GM19239 (cell line): ENCODE data around the gene RNLS.

ENCODE experiments used
- DNase-seq: peaks from one replicate; pipeline ENCODE4 v3.0.0; 2011; ENCODE audit warnings: low spot score; ENCODE audit not compliant: insufficient read length
- FAIRE-seq: peaks from 2 replicates; lab custom pipeline; 2011; peaks lifted over from hg19 to GRCh38; lab: Jason Lieb, UNC

Gene RNLS

DNA sequence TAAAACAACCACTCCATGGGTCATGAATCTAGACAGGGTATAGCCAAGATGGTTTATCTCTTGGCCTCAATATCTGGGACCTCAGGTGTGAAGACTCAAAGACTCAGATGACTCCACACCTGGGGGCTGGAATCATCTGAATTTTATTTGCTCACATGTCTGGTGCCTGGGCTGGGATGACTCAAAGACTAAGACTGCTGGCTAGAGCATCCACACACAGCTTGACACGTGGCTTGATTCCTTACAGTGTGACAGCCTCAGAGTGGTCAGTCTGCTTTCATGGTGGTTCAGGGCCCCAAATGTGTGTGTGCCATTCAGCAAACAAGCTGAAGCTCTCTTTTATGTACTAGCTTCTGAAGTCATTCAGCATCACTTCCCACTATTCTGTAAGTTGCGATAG lies 333.7 kb downstream of the RNLS start:
- FAIRE-seq (no peak), DNase-seq (no peak)

DNA sequence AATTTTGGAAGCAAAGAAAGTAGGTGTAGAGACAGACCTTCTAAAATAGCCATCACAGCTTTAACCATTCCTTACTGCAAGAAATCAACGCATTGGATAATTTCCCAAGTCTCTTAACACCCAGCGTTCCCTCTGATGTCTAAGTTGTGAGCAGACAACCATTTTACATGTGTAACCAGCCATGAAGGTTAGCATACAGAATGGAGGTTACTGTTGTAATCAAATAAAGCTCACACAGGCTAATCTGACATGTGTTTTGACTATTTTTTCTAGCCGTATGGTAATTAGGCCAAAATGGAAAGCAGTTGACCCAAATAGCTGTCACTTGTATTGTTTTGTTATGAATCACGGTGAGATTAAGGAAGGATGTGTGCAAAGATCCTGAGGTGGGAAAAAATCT lies 336.4 kb downstream of the RNLS start:
- DNase-seq (no peak), FAIRE-seq (no peak)

- FAIRE-seq (no peak), DNase-seq (no peak)
These were observed 337.1 kb downstream of the RNLS start for GRCh38 chr10:88245974-88246511.

- FAIRE-seq (peak; percentile 11), DNase-seq (no peak)
These were observed 338.1 kb downstream of the RNLS start for GRCh38 chr10:88244781-88245625.

GRCh38 chr10:88243836-88244730 lies 339.0 kb downstream of the RNLS start:
- FAIRE-seq (no peak), DNase-seq (no peak)

GRCh38 chr10:88243202-88243744 lies 339.8 kb downstream of the RNLS start:
- DNase-seq (no peak), FAIRE-seq (peak; percentile 59)

DNA sequence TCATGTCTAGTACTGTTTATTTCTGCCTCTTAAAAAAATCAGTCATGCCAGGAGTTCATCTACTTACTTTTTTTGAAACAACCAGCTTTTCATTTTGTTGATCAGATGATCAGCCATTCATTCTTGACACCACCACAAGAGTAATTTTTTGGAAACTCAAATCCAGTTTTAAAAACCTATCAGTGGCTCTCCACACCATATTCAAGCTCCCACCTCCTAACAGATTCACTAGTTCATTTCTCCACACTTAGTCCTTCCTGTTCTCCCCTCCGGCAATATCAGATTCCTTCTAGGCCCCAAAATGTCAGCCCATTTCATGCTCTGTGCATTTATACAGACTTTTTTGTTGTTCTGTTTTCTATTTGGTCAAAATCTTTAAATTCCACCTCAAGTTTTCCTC lies 341.6 kb downstream of the RNLS start:
- no peak for DNase-seq
- FAIRE-seq, result no peak

- no peak for FAIRE-seq
- DNase-seq, result no peak
These were observed 343.9 kb downstream of the RNLS start for GRCh38 chr10:88239212-88239611.

DNA sequence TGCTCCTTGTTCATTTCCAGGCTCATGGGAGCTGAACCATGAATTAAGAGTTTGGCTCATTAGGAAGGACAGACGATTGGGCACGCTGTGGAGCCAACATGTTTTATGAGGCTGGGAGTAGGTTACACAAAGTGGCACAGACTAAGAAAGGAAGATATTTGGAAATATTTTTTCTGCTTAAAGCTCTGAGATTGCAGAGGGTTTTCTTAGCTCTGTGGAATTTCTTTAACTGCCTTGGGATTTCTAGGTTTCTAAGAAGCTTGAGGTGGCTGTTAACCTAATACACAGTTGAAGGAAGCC lies 344.6 kb downstream of the RNLS start:
- FAIRE-seq (peak; percentile 35), DNase-seq (no peak)

- DNase-seq (no peak), FAIRE-seq (peak; percentile 35)
These were observed 345.1 kb downstream of the RNLS start for GRCh38 chr10:88237896-88238614.

DNA sequence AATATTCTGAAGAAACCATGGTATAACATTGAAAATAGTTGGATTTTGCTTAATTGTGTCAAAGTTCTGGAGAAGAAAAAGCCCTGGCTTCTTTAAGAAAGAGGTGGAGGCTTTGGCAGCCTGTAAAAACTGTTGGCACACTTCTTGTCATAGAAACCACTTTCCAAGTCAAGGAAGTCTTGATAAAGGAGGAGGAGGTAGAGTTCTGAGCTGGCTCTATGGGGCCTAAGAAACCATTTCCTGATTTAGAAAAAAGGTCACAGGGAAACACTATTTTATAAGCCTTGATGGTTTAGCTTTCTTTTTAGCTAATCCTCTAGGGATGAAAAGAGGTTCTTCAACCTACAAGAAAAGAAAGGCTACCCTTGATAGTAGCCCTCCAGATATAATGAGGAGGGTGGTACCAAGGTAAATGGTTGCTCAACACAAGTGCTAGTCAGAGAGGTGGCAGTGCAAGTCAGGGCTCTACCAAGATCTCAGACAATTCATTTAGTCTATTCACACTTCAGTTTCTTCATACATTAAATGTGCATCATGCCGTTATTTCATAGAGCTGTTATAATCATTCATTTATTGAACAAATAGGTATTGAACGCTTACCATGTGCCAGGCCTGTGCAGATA lies 346.9 kb downstream of the RNLS start:
- FAIRE-seq (no peak), DNase-seq (no peak)

DNA sequence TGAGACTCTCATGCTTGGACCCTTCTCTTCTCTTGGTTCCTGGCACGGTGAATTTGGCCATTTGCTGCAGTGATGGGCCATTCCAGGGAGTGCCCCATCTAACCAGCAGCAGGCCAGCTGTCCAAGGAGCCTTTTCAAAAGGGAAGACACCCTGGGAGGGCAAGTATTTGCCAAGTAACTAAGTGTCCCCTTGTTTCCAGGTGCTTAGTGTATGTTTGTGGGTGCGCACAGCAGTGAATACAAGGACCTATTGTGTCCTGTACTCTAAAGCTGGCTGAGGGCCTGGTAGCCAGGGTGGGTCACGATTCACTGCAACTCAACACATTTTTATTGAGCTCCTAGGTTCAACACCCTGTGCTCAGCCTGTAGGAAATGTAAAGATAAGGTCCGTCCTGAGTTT lies 348.8 kb downstream of the RNLS start:
- no peak for DNase-seq
- FAIRE-seq, result no peak

DNA sequence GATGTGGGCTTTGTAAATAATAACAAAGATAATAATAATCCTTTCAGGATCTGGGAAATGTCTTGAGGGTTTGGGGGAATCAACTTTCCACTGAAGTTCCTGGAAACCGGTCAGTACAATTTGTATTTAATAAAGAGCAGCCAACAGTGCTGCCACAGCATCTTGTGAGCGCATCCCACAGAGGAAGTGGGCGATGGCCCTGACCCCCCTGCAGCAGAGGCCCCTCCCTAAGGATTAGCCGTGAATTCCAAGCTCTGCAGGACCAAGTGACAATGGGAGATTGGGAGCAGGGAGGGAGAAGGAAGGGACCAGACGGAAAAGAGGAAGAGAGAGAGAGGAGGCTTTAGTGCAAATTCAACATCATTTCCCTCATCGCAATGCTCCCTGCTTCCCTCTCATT lies 349.2 kb downstream of the RNLS start:
- DNase-seq (no peak), FAIRE-seq (no peak)

- DNase-seq (no peak), FAIRE-seq (no peak)
These were observed 350.1 kb downstream of the RNLS start for GRCh38 chr10:88232983-88233543.

- FAIRE-seq (peak; percentile 14), DNase-seq (no peak)
These were observed 350.9 kb downstream of the RNLS start for GRCh38 chr10:88232029-88232895.

DNA sequence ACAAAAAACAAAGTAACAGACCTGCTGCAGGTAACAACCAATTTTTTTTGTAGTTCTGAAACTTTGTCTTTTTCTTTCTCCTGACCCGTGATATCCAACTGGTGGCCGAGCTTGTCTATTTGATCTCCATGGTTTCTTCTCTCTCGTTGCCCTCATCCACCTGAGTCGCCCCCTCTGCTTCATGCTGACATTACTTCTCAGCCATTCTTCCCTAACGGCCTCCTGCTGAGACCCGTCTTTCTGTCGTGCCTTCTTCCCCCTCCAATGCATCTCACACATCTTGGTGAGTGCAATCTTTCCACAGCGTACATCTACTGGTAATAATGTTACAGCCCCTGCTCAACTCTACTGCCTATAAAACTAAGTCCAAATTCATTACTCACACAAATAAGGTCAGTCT lies 352.9 kb downstream of the RNLS start:
- DNase-seq, result no peak

GRCh38 chr10:88228130-88228529 lies 355.0 kb downstream of the RNLS start:
- DNase-seq, result no peak
- FAIRE-seq, result peak; percentile 57

More for the DNA sequence above, 352.9 kb downstream of the RNLS start:
- FAIRE-seq, result no peak

DNA sequence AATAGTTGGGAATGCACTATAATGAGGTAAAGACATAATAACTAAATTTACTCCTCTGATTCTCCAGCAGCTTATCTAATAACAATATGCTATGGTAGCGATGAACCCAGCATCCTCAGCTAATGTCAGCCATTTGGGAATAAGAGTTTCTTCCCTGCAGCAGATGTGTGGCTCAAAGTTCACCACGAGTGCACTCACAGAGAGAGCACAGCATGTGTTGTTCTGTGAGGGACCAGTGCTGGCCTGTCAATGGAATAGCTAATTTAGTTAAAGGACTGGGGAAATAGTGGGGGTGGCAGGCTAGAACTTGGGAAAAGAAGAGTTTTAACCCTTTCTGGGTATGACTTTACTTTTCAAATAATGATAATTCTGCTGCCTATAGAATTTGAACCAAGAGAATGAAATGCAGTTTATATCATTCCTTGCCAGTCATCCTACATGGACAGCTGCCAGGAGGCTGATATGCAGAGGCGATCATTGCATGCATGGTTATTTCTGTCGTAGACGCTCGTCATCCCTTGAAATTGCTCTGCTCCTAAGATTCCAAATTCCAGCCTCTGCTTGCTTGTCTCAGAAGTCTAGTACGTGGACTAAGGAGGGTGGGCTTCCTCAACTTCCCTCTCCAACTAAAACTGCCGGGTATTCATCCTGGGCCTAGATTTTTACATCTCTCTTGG lies 355.6 kb downstream of the RNLS start:
- DNase-seq, result no peak
- FAIRE-seq, result no peak
